NCI-H524 treated with DMSO at 0.1 percent for 48 hours (cell line): ENCODE results near the gene SLC24A3.

ENCODE experiments used
- DNase-seq: peaks from one replicate; lab custom pipeline; 2025; lab: John Stamatoyannopoulos, UW

The SLC24A3 gene

DNA sequence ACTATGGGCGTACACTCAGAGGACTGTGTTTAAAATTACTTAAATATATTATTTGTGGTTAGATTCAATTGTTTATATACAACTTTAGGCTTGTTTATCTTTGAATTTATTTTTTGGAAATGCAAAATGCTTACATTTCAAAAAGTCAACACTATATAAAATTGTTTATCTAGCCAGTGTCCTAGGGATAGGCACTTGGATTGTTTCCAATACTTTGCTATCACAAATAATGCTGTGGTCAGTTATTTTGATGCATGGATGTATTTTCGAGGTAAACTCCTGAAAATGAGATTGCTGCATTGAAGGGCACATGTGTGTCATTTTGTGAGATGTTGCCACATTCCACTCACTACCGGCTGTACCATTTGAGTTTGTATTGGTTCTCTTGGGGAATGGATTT, 213.9 kb downstream of the SLC24A3 start:
- no peak for DNase-seq

DNA sequence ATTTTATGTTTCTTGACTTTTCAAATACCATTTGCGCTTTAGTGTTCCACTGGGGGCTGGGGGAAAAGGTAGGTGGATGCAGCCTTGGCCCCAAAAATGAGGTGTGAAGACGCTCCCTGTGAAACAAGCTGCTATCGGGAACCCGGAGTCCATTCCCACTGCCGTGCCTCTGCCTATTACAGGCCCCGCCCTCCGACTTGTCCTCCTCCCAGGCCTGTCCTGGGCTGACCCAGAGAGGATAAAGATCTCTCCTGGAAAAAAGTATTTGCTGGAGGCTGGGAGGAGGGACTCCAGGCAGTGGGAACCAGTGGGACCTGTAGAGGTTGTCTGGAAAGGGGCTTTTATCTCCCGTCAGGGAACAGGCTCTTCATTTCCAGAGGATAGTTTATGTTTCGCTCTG, 215.0 kb downstream of the SLC24A3 start:
- no peak for DNase-seq

DNA sequence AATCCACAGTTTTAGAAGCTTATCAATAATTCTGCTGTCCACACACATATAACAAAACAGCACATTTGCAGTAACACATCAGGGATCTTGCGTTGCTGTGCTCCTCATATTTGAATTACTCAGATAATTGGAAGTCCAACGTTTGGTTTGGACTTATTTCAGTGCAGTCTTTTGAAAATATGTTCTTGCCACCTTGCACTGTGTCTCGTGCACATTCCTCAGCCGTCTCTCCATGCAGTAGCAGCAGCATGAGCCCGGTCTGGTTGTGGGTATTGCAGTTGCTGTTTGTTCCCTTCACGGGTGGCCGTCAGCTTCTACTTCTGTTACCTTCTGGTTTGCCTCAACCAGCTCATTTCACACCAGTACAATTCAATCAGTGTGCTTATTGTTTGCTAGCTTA, 215.5 kb downstream of the SLC24A3 start:
- no peak for DNase-seq

DNA sequence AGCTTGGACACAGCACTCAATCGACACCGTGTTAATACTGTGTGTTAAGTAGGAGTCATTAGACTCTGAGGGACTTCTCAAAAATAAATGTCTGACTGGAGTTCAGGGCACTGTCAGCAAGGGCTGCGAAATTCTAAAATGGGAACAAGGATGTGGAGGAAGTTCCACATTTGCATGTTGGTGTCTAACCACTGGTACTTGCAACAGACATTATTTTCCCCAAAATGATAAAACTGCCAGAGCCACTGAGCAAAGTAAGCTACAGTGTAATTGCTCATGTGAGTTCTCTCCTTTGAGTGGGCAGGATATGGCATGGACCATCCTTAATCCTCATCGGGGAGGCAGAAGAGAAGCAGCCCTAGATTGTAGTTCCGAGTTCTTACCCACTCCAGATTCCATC, 215.9 kb downstream of the SLC24A3 start:
- DNase-seq = no peak

DNA sequence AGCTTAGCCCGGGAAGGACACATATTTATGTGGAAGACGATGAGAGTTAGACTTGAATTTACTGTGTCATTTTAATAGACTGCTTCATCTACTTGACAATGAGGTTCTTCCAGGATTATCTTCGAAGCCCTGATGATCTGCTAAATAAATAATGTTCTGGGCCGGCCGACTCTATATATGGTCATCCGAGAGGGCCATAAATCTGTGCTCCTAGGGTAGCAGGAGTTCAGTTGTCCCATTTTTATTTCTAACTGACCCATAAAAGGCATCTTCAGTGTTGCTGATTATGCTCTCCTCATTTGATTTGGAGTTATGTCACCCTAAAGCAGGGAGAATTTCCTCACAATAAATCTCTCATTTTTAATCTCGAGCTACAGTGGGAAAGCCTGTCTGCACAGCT, 217.1 kb downstream of the SLC24A3 start:
- no peak for DNase-seq

DNA sequence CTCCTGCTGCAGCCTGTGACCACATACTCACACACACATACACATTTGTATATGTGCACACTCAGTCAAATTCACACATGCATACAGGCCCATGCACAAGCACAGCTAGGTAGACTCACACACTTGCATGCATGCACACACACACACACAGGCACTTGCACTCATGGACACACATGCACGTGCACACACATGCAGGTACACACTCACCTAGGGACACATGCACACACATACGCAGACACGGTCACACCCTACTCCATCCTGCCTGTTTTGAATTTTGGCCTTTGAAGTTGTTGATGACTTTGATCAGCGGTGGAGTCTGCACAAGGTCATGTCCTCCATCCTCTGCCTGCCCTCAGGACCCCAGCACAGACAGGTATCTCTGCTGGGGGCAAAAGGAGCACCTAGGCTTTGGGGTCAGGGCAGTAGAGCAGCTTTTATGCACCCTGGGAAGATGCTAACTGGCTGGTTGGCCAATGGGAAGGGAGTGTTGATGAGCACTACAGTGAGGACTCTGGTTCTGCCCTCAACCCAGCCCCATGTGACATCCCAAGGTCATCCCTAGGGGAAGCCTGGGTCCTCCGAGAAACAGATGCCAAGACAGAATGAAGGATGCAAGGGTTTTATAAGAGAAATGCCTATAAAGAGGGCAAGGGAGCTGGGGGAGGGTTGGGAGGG, 218.3 kb downstream of the SLC24A3 start:
- no peak for DNase-seq

DNA sequence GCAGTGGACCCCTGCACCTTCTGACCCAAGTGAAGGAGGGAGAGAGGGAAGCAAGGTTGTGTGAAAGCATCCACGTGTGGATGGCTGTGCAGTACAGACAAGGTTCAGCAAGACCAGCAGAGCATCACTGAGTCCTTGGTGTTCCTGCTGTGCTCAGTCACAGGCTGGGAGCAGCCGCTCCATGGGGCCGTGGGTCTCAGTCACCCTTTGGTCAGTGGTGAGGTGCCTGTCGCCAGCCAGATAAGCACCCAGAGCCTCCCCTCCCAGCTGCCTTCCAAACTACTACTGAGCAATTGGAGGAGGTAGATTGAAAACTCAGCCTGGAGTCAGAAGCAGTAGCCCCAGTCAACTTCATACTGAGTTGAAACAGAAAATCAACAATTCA, 218.9 kb downstream of the SLC24A3 start:
- no peak for DNase-seq

DNA sequence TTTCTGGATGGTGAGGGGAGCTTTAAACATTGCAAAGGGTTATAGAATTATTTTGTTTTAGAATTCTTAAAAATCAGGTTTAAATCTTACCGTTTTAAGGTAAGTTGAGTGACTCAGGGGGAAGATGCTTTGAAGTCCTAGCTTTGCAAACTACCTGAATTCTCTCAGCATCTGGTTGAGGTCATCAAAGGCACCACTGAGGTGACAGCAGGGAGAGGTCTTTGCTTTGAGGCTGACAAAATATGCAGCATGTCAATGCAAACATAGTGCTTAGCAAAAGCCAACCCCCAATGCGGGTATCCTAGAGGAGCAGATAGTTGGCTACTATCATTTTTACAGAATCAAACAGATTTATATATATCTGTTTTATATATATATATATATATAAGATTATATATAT, 219.5 kb downstream of the SLC24A3 start:
- DNase-seq = no peak

DNA sequence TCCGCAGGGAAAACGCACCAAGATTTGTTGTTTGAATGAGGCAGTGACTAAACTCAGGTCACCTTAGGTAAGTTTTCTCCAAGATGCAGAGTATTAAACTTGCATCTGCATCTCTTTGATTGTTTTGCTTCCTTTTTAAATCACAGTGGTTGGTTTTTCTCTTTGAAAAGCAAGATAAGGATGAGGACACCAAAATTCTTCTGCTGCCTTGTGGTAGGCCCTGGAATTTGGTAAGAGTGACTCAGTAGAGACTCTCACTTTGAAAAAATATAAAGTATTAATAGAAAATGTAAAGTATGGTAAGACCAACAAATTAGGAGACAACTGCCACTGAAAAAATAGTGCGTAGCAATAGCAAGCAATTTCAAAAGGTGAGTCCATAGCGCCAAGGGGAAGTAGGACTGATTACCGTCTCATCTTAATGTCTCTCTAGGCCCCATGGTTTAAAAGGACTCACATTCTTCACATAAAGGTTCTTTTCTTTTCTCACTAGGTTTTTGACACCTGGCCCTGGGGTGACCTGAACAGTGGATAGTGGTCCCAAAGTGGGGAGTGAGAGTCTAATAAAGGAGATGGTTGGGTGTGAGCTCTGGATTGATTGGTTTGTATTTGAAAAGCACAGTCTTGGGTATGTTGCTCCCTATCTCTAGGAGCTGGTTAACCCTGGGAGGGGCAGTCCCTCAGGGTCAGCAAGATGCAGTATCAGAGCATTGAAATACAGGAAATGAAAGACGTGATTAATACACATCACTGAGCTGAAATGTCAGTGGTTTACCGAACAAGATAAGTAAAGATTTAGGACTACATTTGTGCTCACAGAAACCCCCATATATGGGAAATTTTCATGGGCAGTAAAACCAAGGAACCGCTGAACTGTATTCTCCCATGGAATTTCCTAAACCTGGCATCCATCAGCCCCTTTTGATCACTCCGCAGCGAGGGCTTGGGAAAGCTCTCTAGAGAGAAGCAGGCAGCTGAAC, 221.2 kb downstream of the SLC24A3 start:
- no peak for DNase-seq

DNA sequence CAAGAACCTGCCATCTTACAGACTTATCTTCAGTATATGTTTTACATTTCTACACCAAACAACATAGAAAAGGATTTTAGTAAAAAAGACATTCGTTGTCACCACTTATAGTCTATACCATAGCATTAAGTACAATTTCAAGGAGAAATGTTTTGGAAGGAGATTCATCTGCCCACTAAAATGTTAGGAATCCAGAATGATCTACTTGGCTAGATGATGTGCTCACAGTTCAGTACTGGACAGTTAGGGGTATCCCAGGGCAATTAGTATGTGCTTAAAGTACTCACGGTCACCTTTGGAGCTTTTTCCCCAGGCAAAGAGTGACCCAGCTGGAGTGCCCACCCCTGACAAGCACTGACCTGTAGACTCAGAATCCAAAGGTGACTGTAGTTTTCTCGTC, 222.9 kb downstream of the SLC24A3 start:
- no peak for DNase-seq

DNA sequence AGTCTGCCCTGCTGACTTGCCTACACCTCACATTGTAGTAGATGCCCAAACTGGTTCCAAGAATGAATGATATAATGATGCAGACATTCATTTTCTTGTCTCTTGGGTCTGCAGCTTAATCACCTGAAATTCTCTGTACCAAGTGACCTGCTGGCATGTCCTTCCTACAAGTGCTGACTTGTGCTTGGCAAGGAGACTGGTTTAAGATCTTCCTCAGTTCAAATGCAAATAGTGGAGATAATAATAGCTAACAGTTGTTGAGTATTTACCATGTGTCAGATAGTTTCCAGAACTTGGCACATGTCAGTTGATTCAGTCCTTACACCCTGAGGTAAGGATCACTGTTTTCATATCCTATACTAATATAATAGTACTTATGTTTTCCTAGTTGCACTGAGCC, 223.4 kb downstream of the SLC24A3 start:
- no peak for DNase-seq

DNA sequence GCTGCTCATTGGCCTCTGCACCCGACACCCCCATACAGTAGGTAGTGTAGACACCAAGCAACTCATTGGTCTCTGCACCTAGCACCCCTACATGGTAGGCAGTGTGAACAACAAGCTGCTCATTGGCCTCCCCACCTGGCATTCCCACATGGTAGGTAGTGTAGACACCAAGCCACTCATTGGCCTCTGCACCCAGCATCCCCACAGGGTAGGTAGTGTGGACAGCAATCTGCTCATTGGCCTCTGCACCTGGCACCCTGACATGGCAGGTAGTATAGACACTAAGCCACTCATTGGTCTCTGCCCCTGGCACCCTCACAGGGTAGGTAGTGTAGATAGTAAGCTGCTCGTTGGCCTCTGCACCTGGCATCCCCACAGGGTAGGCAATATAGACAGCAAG, 226.0 kb downstream of the SLC24A3 start:
- no peak for DNase-seq

DNA sequence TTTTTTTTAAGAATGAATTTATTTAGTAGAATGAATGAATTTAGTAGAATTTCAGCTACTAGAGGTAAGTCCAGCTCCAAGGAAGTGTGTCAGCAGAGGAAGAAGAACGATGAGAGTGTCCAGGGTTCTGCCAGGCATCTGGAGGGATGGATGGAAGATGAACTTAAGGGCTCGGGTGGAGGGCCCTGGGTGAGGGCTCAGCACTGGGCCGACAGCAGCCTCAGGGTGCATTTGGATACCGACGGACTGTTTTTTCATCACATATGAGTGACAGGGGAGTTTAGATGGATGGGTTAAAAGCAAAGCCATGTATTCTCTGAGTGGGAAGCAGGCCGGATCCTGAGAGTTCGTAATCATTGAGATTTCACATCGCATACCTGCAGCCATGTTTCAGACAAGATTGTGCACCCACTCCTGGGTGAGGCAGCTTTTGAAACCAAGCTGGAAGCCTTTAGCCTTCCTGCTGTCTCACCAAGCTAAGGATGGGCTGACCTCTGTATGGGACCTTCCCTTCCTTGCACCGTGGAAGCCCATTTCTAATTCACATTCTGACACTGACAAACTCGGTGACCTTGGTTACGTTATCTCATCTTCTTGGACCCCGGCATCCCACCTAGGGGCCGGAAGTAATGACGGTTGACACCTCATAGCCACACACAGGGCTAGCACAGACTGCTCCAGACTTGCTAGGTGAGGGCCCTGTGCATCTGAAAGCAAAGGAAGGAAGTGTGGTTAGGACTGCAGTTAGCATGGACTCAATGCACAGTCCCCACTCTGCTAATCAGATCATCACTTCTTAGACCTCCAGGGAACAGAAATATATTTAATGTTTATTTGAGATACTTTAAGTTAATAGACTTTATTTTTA, 228.5 kb downstream of the SLC24A3 start:
- no peak for DNase-seq

DNA sequence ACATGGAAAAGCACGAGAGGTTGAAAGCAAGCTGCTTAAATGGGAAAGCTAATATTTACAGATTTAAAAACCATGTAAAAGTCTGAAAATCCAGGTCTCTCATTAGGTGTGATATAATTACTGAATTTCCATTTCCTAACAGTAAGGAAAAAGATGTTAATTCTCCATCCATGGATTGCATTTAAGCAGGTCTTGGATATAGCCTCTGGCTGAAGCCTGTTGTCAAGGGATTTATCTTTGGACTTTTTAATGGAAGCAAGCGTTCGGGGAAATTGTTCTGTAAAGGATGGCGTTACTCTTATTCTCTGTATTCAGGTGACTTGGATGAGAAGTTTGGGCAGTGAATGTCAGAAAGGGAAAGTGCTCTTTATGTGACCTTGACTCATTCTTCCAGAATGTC, 233.8 kb downstream of the SLC24A3 start:
- no peak for DNase-seq

DNA sequence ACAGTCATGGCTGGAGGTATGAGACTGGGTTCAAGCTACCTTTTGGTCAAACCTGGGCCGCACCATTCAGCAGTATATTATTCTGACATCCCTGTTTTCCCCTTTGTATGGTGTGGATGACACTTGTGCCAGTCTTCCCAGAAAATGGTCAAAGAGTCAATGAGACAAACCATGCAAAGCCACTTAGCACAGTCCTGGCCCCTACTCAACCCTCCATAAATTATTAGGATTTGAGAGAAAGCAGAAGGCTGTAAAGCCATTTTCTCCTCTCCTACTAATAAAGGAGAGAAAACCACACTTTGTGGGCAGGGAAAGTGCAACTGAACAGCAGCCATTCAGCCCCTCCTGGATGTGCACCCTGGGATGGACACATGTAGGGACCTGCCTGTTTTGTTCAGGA, 236.2 kb downstream of the SLC24A3 start:
- DNase-seq = no peak

DNA sequence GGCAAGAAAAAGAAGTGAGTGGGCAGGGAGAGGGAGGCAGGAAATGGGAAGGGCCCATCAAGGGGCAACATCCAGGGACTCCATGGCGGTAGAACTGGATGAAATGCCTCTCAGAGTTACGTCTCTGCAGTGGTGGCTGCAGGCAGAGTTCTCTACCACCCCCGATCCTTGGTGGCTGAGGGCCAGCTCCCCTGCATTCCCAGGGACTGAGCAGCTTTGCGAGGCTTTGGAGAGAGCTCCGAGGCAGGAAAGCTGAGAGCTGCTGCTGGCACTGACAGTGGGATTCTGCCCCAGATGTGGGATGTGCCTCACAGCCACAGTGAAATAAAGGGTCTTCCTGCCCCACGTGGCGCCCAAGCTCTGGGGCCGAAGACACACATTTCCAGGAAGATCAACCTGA, 236.6 kb downstream of the SLC24A3 start:
- DNase-seq = no peak

DNA sequence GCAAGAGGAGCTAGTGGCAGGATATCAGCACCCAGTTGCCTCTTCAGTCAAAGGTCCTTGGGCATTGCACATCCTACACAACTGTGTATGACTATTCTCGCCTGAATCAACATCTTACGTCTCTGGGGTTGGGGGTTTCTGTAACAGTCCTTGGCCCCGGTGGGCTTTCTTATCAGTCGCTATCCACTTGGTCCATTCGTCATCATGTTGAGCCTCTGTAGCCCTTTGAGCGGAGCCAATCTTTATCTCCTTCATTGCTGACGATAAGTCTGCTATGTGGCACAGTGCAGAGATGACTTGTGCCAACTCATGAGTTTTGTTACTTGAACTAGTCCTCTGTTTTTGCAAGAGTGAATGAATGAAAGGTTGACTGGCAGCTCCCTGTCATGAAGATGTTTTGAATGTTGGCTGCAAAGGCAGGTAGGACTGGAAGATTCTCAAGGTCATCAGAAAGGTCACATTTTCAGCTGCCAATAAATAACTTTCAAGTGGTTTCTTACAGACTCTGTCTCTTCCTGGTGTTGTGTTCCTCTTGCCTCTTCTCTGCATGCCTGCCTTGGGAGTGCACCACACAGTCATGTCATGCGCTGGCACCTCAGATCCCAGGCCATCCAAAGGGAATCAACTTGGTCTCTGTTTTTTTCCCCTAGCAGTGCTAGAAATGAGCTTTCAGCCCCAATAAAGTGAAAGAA, 238.9 kb downstream of the SLC24A3 start:
- DNase-seq = no peak

DNA sequence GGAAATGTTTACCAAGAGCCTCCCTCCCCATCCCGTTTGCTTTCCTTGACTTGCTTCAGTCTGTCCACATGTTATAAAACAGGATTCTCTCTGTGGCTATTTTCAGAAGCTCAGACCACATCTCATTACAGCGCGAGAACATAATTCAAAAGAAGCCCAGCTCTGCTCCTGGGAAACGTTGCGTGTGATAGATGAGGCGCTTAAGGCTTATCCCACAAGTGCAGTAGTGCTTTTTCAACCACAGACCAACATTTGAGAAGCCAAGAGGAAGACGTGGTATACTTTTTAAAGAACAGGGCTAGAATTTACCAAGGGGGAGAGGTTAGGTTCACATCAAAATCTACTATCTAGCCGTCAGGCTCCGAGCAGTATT, 239.5 kb downstream of the SLC24A3 start:
- no peak for DNase-seq

DNA sequence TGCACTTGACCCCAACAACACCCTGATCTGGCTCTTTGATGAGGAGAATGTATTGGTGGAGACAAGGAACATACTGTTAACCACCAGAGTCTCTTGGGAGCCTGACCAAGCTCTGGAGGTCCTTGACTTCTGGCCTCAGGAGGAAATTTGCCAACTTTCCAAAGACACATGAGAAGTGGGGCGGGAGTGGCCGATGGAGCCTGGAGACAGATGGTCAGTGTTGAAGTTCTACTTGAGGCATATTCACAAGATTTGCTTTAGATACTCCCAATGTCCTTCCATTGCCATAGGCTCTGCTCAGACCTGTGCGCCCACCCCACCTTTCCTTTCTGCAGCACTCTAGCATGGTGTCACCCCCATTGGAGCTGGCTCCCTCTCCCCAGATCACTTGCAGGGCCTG, 241.0 kb downstream of the SLC24A3 start:
- no peak for DNase-seq

DNA sequence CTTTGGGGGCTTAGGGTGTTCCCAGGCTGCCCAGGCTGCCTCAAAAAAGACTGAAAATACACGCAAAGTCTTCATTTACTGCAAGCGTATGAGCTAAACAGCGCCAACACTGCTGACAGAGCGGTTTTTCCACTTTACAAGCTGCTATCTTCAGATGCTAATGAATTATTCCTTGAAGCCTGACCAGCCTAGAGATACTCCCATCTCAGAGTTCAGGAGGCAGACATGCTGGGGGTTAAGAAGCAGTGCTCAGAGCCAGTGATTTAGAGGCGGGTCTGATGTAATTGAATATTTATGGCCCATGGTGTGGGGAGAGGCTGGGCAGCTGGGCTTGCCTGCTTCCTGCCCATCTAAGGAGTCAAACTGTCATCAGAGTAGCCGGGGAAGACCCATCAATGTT, 241.4 kb downstream of the SLC24A3 start:
- DNase-seq = no peak

DNA sequence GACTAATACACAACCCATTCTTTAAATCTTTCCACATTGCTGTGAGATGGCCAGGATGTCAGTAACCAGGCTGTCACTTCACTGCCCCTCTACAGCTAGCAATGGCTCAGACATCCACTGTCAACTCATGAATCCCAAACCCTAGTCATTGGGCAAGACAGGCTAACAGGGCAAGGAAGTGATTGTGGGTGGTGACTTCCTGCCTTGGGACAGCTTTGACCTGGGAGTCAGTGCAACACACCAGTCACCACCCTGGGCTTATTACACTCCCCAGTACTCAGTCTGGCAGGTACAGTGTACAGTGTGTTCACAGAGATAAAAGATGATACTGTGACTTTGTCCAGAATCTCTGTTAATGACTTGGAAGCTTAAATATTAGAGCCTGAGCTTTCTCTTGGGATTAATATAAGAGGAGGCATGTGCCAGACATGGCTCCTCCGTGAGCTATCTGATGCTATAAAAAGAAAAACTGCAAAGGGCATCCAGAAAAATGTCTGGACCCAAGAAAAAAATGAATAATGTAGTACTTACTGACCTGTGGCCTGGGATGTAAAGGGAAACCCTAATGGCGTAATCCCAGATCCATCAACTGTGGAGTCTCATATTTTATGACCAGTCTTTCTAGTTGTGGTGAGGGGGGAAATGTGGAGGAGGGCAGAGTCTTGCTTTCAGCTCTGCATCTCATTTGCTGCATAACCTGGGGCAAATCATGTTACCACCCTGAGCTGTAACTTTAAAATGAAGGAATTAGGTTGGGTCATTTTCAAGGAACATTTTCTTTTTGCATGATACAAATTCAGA, 244.4 kb downstream of the SLC24A3 start:
- no peak for DNase-seq
